HG03159 (cell line): Measurements from ENCODE around the gene MACROD2.

Experiments used
- ATAC-seq: cut with Tn5 transposase; IDR thresholded peaks from one replicate; pipeline ENCODE4 v1.9.1; 2021; ENCODE audit warnings: mild to moderate bottlenecking, moderate library complexity; ENCODE audit not compliant: unreplicated experiment

The MACROD2 gene

GRCh38 chr20:15576411-15576810, 1581.1 kb downstream of the MACROD2 start:
- ATAC-seq: no peak

GRCh38 chr20:15578113-15578512, 1582.8 kb downstream of the MACROD2 start:
- no peak for ATAC-seq

- no peak for ATAC-seq
These were observed 1584.4 kb downstream of the MACROD2 start for GRCh38 chr20:15579688-15580087.

GRCh38 chr20:15582146-15582760, 1586.9 kb downstream of the MACROD2 start:
- ATAC-seq: no peak

GRCh38 chr20:15584507-15584906, 1589.2 kb downstream of the MACROD2 start:
- no peak for ATAC-seq

- ATAC-seq: no peak
These were observed 1597.8 kb downstream of the MACROD2 start for GRCh38 chr20:15593081-15593480.

GRCh38 chr20:15594158-15594695, 1598.9 kb downstream of the MACROD2 start:
- ATAC-seq: no peak

- ATAC-seq: no peak
These were observed 1601.0 kb downstream of the MACROD2 start for GRCh38 chr20:15596220-15596890.

- ATAC-seq: no peak
These were observed 1602.0 kb downstream of the MACROD2 start for GRCh38 chr20:15597306-15597705.

GRCh38 chr20:15599961-15600360, 1604.6 kb downstream of the MACROD2 start:
- no peak for ATAC-seq

GRCh38 chr20:15600565-15600964, 1605.2 kb downstream of the MACROD2 start:
- no peak for ATAC-seq

- ATAC-seq: no peak
These were observed 1608.2 kb downstream of the MACROD2 start for GRCh38 chr20:15603506-15603905.

GRCh38 chr20:15603978-15604805, 1608.9 kb downstream of the MACROD2 start:
- ATAC-seq: no peak

GRCh38 chr20:15609921-15610320, 1614.6 kb downstream of the MACROD2 start:
- no peak for ATAC-seq

GRCh38 chr20:15610787-15611186, 1615.5 kb downstream of the MACROD2 start:
- ATAC-seq: no peak

GRCh38 chr20:15611541-15611940, 1616.2 kb downstream of the MACROD2 start:
- no peak for ATAC-seq

GRCh38 chr20:15612198-15612597, 1616.9 kb downstream of the MACROD2 start:
- ATAC-seq: no peak

- ATAC-seq: no peak
These were observed 1617.5 kb downstream of the MACROD2 start for GRCh38 chr20:15612769-15613168.

GRCh38 chr20:15613530-15613929, 1618.2 kb downstream of the MACROD2 start:
- no peak for ATAC-seq

GRCh38 chr20:15616626-15617025, 1621.3 kb downstream of the MACROD2 start:
- ATAC-seq: no peak

GRCh38 chr20:15618110-15618509, 1622.8 kb downstream of the MACROD2 start:
- no peak for ATAC-seq

GRCh38 chr20:15618912-15619311, 1623.6 kb downstream of the MACROD2 start:
- no peak for ATAC-seq
